OCI-LY3 (cell line): ENCODE results near the gene KIF6.

Experiments
- H2AFZ ChIP-seq: fragments of 200-600, 300-600 bp; shearing (Covaris generic); 2 replicates; pipeline ENCODE4 v1.6.0; 2014; ENCODE audit warnings: antibody characterized with exemption, low read depth, low read length
- H3K27ac ChIP-seq: fragments of 200-600, 300-600 bp; sonication (generic); 2 replicates; pipeline ENCODE4 v1.5.1; 2014; ENCODE audit warnings: mild to moderate bottlenecking, low read length, moderate library complexity, mixed read lengths
- H3K27me3 ChIP-seq: fragments of 200-600, 300-600 bp; sonication (generic); 2 replicates; pipeline ENCODE4 v1.6.1; 2014; ENCODE audit warnings: low read depth, low read length, mixed read lengths
- H3K36me3 ChIP-seq: fragments of 200-600, 300-600 bp; sonication (generic); replicated peaks from 2 replicates; pipeline ENCODE3; 2014; ENCODE audit warnings: low read depth, low read length, mixed read lengths
- H3K4me1 ChIP-seq: fragments of 300-600, 200-600 bp; sonication (generic); 2 replicates; pipeline ENCODE4 v1.6.1; 2014; ENCODE audit warnings: low read length, mixed read lengths
- H3K4me2 ChIP-seq: fragments of 200-600, 300-600 bp; sonication (generic); 2 replicates; pipeline ENCODE4 v1.6.1; 2014; ENCODE audit warnings: low read length, mixed read lengths
- H3K4me3 ChIP-seq: fragments of 300-600, 200-600 bp; sonication (generic); 2 replicates; pipeline ENCODE4 v1.5.1; 2014; ENCODE audit warnings: antibody characterized with exemption, mild to moderate bottlenecking, low read length, moderate library complexity
- H3K79me2 ChIP-seq: fragments of 300-600, 200-600 bp; shearing (Covaris generic); 2 replicates; pipeline ENCODE4 v1.6.1; 2014; ENCODE audit warnings: mild to moderate bottlenecking, low read length, mixed read lengths
- H3K9ac ChIP-seq: fragments of 300-600, 200-600 bp; shearing (Covaris generic); 2 replicates; pipeline ENCODE4 v1.6.0; 2014; ENCODE audit warnings: mild to moderate bottlenecking, low read length, moderate library complexity
- H3K9me3 ChIP-seq: fragments of 200-600, 300-600 bp; shearing (Covaris generic); 2 replicates; pipeline ENCODE4 v1.6.1; 2014; ENCODE audit warnings: low read length, mixed read lengths; ENCODE audit not compliant: insufficient read depth
- H4K20me1 ChIP-seq: fragments of 200-600, 300-600 bp; sonication (generic); 2 replicates; pipeline ENCODE4 v1.6.1; 2016; ENCODE audit warnings: low read length, mixed read lengths; ENCODE audit not compliant: insufficient read depth
- EZH2phosphoT487 ChIP-seq: fragments of 200-600 bp; shearing (Covaris generic); IDR thresholded peaks from 2 replicates; pipeline ENCODE4 v1.6.1; 2018; ENCODE audit warnings: antibody characterized with exemption, mixed run types, low read depth
- TF ChIP-seq, protein P1 (sequence below): fragments of 200-600, 300-600 bp; sonication (generic); IDR thresholded peaks from 2 replicates; pipeline ENCODE4 v1.5.1; 2014; ENCODE audit warnings: antibody characterized with exemption, low read length, low read depth

KIF6 gene

DNA sequence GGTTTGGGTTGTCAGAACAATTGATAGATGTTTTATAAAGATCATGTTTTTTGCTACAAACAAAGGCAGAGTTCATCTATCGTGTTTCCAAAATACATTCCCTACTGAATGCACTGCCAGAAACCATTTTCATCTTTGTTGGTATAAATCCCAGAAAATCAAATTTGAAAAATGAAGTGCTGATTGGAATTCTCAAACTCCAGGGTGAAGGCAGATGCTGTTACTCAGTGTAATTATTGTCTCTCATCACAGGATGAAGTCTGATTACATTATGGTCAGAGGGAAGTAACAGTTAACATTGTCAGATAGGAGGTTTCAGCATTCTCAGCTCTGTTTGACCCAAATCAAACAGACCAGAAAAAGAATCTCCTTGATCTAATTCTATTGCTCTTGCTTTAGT is 204.3 kb downstream of the KIF6 start:
- H3K36me3 ChIP-seq = no peaks in the 10 kb centered on the region
- no peak overlapping the region for H3K4me2 ChIP-seq
- TF ChIP-seq, protein P1, sequence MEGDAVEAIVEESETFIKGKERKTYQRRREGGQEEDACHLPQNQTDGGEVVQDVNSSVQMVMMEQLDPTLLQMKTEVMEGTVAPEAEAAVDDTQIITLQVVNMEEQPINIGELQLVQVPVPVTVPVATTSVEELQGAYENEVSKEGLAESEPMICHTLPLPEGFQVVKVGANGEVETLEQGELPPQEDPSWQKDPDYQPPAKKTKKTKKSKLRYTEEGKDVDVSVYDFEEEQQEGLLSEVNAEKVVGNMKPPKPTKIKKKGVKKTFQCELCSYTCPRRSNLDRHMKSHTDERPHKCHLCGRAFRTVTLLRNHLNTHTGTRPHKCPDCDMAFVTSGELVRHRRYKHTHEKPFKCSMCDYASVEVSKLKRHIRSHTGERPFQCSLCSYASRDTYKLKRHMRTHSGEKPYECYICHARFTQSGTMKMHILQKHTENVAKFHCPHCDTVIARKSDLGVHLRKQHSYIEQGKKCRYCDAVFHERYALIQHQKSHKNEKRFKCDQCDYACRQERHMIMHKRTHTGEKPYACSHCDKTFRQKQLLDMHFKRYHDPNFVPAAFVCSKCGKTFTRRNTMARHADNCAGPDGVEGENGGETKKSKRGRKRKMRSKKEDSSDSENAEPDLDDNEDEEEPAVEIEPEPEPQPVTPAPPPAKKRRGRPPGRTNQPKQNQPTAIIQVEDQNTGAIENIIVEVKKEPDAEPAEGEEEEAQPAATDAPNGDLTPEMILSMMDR = no peak
- no peak for TF ChIP-seq EZH2phosphoT487
- no peak overlapping the region for H2AFZ ChIP-seq
- peaks cover 7% of the 10 kb centered on the region; the same call in 1 of the 2 replicates for H3K27me3 ChIP-seq
- no peaks in the 10 kb centered on the region for H4K20me1 ChIP-seq
- no peaks in the 10 kb centered on the region for H3K9me3 ChIP-seq
- H3K27ac ChIP-seq = no peak overlapping the region
- H3K4me3 ChIP-seq = no peak overlapping the region
- H3K4me1 ChIP-seq = no peaks in the 10 kb centered on the region
- no peak overlapping the region for H3K9ac ChIP-seq
- H3K79me2 ChIP-seq = no peaks in the 10 kb centered on the region

DNA sequence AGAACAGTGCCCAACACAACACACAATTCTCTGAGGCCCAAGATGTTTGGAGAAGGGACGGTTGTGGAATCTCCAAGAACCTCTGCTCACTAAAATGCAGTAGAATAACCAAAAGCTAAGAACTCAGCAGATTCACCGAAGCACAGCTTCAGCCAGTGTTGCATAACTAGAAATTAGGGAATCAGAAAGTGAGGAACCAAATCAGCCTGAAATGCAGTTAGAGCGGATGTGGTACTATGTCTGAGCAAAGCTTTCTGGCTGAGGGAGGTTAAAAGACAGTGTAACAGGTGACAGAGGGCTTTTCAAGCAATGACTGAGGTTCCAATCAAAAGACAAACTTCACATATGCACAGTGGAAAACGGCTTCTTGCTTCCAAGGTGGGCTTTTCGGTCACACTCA is 204.8 kb downstream of the KIF6 start:
- no peak overlapping the region for H3K27ac ChIP-seq
- no peaks in the 10 kb centered on the region for H3K36me3 ChIP-seq
- TF ChIP-seq, protein P1 = no peak
- no peak for TF ChIP-seq EZH2phosphoT487
- H3K9ac ChIP-seq = no peak overlapping the region
- peaks cover 7% of the 10 kb centered on the region; the same call in 1 of the 2 replicates for H3K27me3 ChIP-seq
- no peaks in the 10 kb centered on the region for H3K4me1 ChIP-seq
- no peak overlapping the region for H3K4me2 ChIP-seq
- H2AFZ ChIP-seq = no peak overlapping the region
- H4K20me1 ChIP-seq = no peaks in the 10 kb centered on the region
- no peaks in the 10 kb centered on the region for H3K9me3 ChIP-seq
- H3K79me2 ChIP-seq = no peaks in the 10 kb centered on the region
- no peak overlapping the region for H3K4me3 ChIP-seq

DNA sequence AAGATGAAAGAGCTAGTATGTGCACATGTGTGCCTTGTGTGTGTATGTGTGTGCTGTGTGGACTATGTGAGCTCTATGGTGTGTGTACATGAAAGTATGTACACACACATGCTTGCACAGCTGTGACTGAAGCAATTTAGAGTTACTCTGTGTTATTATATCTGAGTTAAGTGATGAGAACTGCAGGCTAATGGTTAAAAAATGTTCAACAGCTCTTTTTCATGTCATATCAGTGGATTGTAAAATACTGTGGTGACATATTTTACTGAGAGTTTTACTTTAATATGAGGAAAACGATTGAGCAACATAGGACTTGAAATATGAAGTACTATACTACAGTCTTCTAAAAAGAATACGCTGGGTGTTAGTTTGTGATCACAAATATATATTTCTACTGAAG is 207.0 kb downstream of the KIF6 start:
- H3K27ac ChIP-seq = no peak overlapping the region
- H3K79me2 ChIP-seq = no peaks in the 10 kb centered on the region
- TF ChIP-seq EZH2phosphoT487 = no peak
- TF ChIP-seq, protein P1 = no peak
- no peak overlapping the region for H3K9ac ChIP-seq
- H4K20me1 ChIP-seq = no peaks in the 10 kb centered on the region
- H3K36me3 ChIP-seq = no peaks in the 10 kb centered on the region
- H3K4me1 ChIP-seq = no peaks in the 10 kb centered on the region
- H3K27me3 ChIP-seq = peaks cover 7% of the 10 kb centered on the region; the same call in 1 of the 2 replicates
- H3K4me2 ChIP-seq = no peak overlapping the region
- H3K4me3 ChIP-seq = no peak overlapping the region
- H3K9me3 ChIP-seq = no peaks in the 10 kb centered on the region
- H2AFZ ChIP-seq = no peak overlapping the region

DNA sequence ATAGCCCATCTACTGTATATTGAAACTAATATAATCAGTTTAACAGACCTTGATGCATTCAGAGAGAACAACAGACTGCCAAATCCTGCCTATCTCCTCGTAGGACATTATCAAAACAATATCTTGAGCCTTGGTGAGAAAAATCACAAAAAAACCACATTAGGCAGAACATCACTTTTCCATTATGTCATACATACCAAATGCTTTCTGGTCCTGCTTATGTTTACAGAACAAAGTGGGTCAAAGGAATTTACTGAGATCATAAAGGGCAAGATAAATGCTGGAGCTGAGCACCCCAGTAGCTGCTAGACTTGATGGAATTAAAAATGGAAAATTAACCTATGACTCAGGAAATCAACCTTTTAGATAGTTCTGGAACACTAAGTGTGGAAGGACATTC is 207.5 kb downstream of the KIF6 start:
- Histone ChIP-seq H4K20me1 (no peaks in the 10 kb centered on the region), H3K27me3 (peaks cover 2% of the 10 kb centered on the region; the same call in 1 of the 2 replicates), H2AFZ (no peak overlapping the region), H3K27ac (no peak overlapping the region), H3K36me3 (no peaks in the 10 kb centered on the region), H3K79me2 (no peaks in the 10 kb centered on the region), H3K4me3 (no peak overlapping the region), H3K4me1 (no peaks in the 10 kb centered on the region), H3K4me2 (no peak overlapping the region), H3K9me3 (no peaks in the 10 kb centered on the region), H3K9ac (no peak overlapping the region)
- TF ChIP-seq, protein P1 = no peak
- no peak for TF ChIP-seq EZH2phosphoT487
